GM12801 (cell line): ENCODE measurements around the gene KCNC4.

ENCODE experiments used
- CTCF ChIP-seq: IDR thresholded peaks from one replicate; pipeline ENCODE4 v1.5.1; 2011; ENCODE audit warnings: control low read depth; ENCODE audit not compliant: insufficient read length; ENCODE audit errors: extremely low read depth

The KCNC4 gene

GRCh38 chr1:110243574-110243973 is 33.5 kb downstream of the KCNC4 start:
- no peak for TF ChIP-seq CTCF

GRCh38 chr1:110245876-110246620 is 35.9 kb downstream of the KCNC4 start:
- TF ChIP-seq CTCF = no peak

GRCh38 chr1:110248746-110249145 is 38.6 kb downstream of the KCNC4 start:
- no peak for TF ChIP-seq CTCF

- no peak for TF ChIP-seq CTCF
Observed at GRCh38 chr1:110249256-110249655, 39.1 kb downstream of the KCNC4 start.

GRCh38 chr1:110250008-110250407 is 39.9 kb downstream of the KCNC4 start:
- TF ChIP-seq CTCF = no peak

- no peak for TF ChIP-seq CTCF
Observed at GRCh38 chr1:110250749-110251148, 40.6 kb downstream of the KCNC4 start.

- no peak for TF ChIP-seq CTCF
Observed at GRCh38 chr1:110253213-110253612, 43.1 kb downstream of the KCNC4 start.
